ENCODE results near the gene HNRNPM.
"Not testable (repeated sequence)": the region's sequence is repeated elsewhere in the genome, so short reads cannot be mapped to it uniquely, and the experiment has no call there.

HNRNPM gene

GRCh38 chr19:8410718-8411117 is 34.1 kb upstream of the HNRNPM start:
- not testable (repeated sequence) for H3K14ac ChIP-seq (ENCODE audit: low read length); H2AFZ ChIP-seq (ENCODE audit: low read length); H3K36me3 ChIP-seq (replicated peaks in 1 of 2; ENCODE audit: control insufficient read depth in 2 of 2, insufficient read depth in 2 of 2, low read length in 2 of 2); H3K4me3 ChIP-seq (ENCODE audit: low read length in 2 of 2); H2BK120ac ChIP-seq (ENCODE audit: low read depth, low read length); H2BK5ac ChIP-seq (ENCODE audit: low read length); H3K4me2 ChIP-seq (ENCODE audit: insufficient read depth, low read length, poor library complexity, severe bottlenecking); H4K91ac ChIP-seq (ENCODE audit: low read depth, low read length, poor library complexity); H3K27ac ChIP-seq (replicated peaks; ENCODE audit: low read length); H3K9me3 ChIP-seq (replicated peaks in 1 of 2; ENCODE audit: control insufficient read depth in 2 of 2, insufficient read depth in 1 of 2, low read depth in 1 of 2, low read length in 2 of 2); H3K79me1 ChIP-seq (ENCODE audit: low read depth, low read length); H4K8ac ChIP-seq (ENCODE audit: low read depth, low read length); H3K4ac ChIP-seq (ENCODE audit: low read length); H2BK12ac ChIP-seq (ENCODE audit: low read length); H2BK15ac ChIP-seq (ENCODE audit: low read length); H3K4me1 ChIP-seq (ENCODE audit: control insufficient read depth in 2 of 2, insufficient read depth in 1 of 2, low read depth in 1 of 2, low read length in 2 of 2); H3K27me3 ChIP-seq (ENCODE audit: control insufficient read depth in 3 of 3, insufficient read depth in 3 of 3, low read depth in 1 of 3, low read length in 3 of 3); H3K23ac ChIP-seq (ENCODE audit: low read depth, low read length, poor library complexity); DNase-seq (ENCODE audit: low spot score); H3K18ac ChIP-seq (ENCODE audit: low read length); H2AK5ac ChIP-seq (ENCODE audit: low read depth, low read length); H3K9ac ChIP-seq (ENCODE audit: low read depth, low read length, poor library complexity)
- WGBS, 2 donors (ENCODE audit: extremely low coverage in 2 of 2, insufficient read length in 2 of 2, insufficient replicate concordance in 1 of 2) = no CpG with 5 or more reads among the region's 13 CpGs

GRCh38 chr19:8412783-8413628 is 31.8 kb upstream of the HNRNPM start, which contains the start of gene MARCHF2:
Gene MARCHF2, plus strand, starts transcription at chr19:8413305. Its CDS starts 8,536 bp downstream, at chr19:8421841.
- Histone ChIP-seq H3K27ac (replicated peaks; ENCODE audit: low read length) (no peak within 1 kb of the TSS), H2BK5ac (ENCODE audit: low read length) (no peak within 1 kb of the TSS), H2BK15ac (ENCODE audit: low read length) (no peak within 1 kb of the TSS), H3K18ac (ENCODE audit: low read length) (peak within 1 kb of the TSS; percentile 67), H3K9ac (ENCODE audit: low read depth, low read length, poor library complexity) (peak within 1 kb of the TSS; percentile 61), H2AK5ac (ENCODE audit: low read depth, low read length) (no peak within 1 kb of the TSS), H4K8ac (ENCODE audit: low read depth, low read length) (no peak within 1 kb of the TSS), H4K91ac (ENCODE audit: low read depth, low read length, poor library complexity) (no peak within 1 kb of the TSS), H2AFZ (ENCODE audit: low read length) (peak within 1 kb of the TSS; percentile 95), H3K36me3 (replicated peaks in 1 of 2; ENCODE audit: control insufficient read depth in 2 of 2, insufficient read depth in 2 of 2, low read length in 2 of 2) (no peaks in the 10 kb centered on the region), H3K9me3 (replicated peaks in 1 of 2; ENCODE audit: control insufficient read depth in 2 of 2, insufficient read depth in 1 of 2, low read depth in 1 of 2, low read length in 2 of 2) (no peaks in the 10 kb centered on the region), H2BK12ac (ENCODE audit: low read length) (no peak within 1 kb of the TSS), H3K14ac (ENCODE audit: low read length) (no peak within 1 kb of the TSS), H3K4me3 (ENCODE audit: low read length in 2 of 2) (peak within 1 kb of the TSS; percentile 61 to 86), H3K27me3 (ENCODE audit: control insufficient read depth in 3 of 3, insufficient read depth in 3 of 3, low read depth in 1 of 3, low read length in 3 of 3) (no peaks in the 10 kb centered on the region), H3K79me1 (ENCODE audit: low read depth, low read length) (no peaks in the 10 kb centered on the region), H3K4me1 (ENCODE audit: control insufficient read depth in 2 of 2, insufficient read depth in 1 of 2, low read depth in 1 of 2, low read length in 2 of 2) (peaks cover 0 to under 1% of the 10 kb centered on the region in 2 donors), H2BK120ac (ENCODE audit: low read depth, low read length) (no peak within 1 kb of the TSS), H3K4ac (ENCODE audit: low read length) (no peak within 1 kb of the TSS), H3K4me2 (ENCODE audit: insufficient read depth, low read length, poor library complexity, severe bottlenecking) (peak within 1 kb of the TSS; percentile 54), H3K23ac (ENCODE audit: low read depth, low read length, poor library complexity) (no peak within 1 kb of the TSS)
- DNase-seq (ENCODE audit: low spot score) = peak; percentile 96
- WGBS, 2 donors (ENCODE audit: extremely low coverage in 2 of 2, insufficient read length in 2 of 2, insufficient replicate concordance in 1 of 2) = no CpG with 5 or more reads among the region's 89 CpGs

- H3K79me1 ChIP-seq (ENCODE audit: low read depth, low read length) = no peaks in the 10 kb centered on the region
- H2BK5ac ChIP-seq (ENCODE audit: low read length) = no peak overlapping the region
- peak overlapping the region; percentile 61 to 86 for H3K4me3 ChIP-seq (ENCODE audit: low read length in 2 of 2)
- H4K8ac ChIP-seq (ENCODE audit: low read depth, low read length) = no peak overlapping the region
- no peak for DNase-seq (ENCODE audit: low spot score)
- peak overlapping the region; percentile 67 for H3K18ac ChIP-seq (ENCODE audit: low read length)
- H3K27ac ChIP-seq (replicated peaks; ENCODE audit: low read length) = no peak overlapping the region
- H2BK12ac ChIP-seq (ENCODE audit: low read length) = no peak overlapping the region
- H3K36me3 ChIP-seq (replicated peaks in 1 of 2; ENCODE audit: control insufficient read depth in 2 of 2, insufficient read depth in 2 of 2, low read length in 2 of 2) = no peaks in the 10 kb centered on the region
- peaks cover 0 to 2% of the 10 kb centered on the region in 2 donors for H3K4me1 ChIP-seq (ENCODE audit: control insufficient read depth in 2 of 2, insufficient read depth in 1 of 2, low read depth in 1 of 2, low read length in 2 of 2)
- no peak overlapping the region for H4K91ac ChIP-seq (ENCODE audit: low read depth, low read length, poor library complexity)
- H2BK120ac ChIP-seq (ENCODE audit: low read depth, low read length) = no peak overlapping the region
- H3K9me3 ChIP-seq (replicated peaks in 1 of 2; ENCODE audit: control insufficient read depth in 2 of 2, insufficient read depth in 1 of 2, low read depth in 1 of 2, low read length in 2 of 2) = no peaks in the 10 kb centered on the region
- WGBS, 2 donors (ENCODE audit: extremely low coverage in 2 of 2, insufficient read length in 2 of 2, insufficient replicate concordance in 1 of 2) = no CpG with 5 or more reads among the region's 3 CpGs
- H3K9ac ChIP-seq (ENCODE audit: low read depth, low read length, poor library complexity) = peak overlapping the region; percentile 61
- H3K4ac ChIP-seq (ENCODE audit: low read length) = no peak overlapping the region
- H3K14ac ChIP-seq (ENCODE audit: low read length) = no peak overlapping the region
- H3K4me2 ChIP-seq (ENCODE audit: insufficient read depth, low read length, poor library complexity, severe bottlenecking) = peak overlapping the region; percentile 54
- H3K23ac ChIP-seq (ENCODE audit: low read depth, low read length, poor library complexity) = no peak overlapping the region
- H2AFZ ChIP-seq (ENCODE audit: low read length) = peak overlapping the region; percentile 95
- H3K27me3 ChIP-seq (ENCODE audit: control insufficient read depth in 3 of 3, insufficient read depth in 3 of 3, low read depth in 1 of 3, low read length in 3 of 3) = peaks cover 0 to 1% (median 0%) of the 10 kb centered on the region in 3 experiments
- no peak overlapping the region for H2AK5ac ChIP-seq (ENCODE audit: low read depth, low read length)
- no peak overlapping the region for H2BK15ac ChIP-seq (ENCODE audit: low read length)
These were observed 31.2 kb upstream of the HNRNPM start for GRCh38 chr19:8413629-8413995.

DNA sequence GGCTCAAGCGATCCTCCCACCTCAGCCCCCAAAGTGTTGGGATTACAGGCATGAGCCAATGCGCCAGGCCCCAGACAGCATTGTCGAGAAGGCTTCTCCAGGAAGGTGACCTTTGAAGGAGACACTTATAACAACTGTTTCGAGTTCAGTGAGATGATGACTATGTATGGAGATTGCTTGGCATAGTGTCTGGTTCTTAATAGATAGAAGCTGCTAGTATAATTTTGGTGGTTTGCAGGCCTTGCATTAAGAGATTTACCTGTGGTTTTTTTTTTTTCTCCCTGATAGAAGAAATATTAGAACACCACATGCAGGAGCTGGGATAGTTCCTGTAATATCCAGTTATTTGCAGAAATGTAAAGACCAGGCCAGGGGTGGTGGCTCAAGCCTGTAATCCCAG is 28.0 kb upstream of the HNRNPM start:
- H3K9ac ChIP-seq (ENCODE audit: low read depth, low read length, poor library complexity) = no peak overlapping the region
- H3K9me3 ChIP-seq (replicated peaks in 1 of 2; ENCODE audit: control insufficient read depth in 2 of 2, insufficient read depth in 1 of 2, low read depth in 1 of 2, low read length in 2 of 2) = no peaks in the 10 kb centered on the region
- no peak overlapping the region for H2BK12ac ChIP-seq (ENCODE audit: low read length)
- no peak overlapping the region for H3K27ac ChIP-seq (replicated peaks; ENCODE audit: low read length)
- no peak overlapping the region for H3K23ac ChIP-seq (ENCODE audit: low read depth, low read length, poor library complexity)
- H2AFZ ChIP-seq (ENCODE audit: low read length) = no peak overlapping the region
- WGBS, 2 donors (ENCODE audit: extremely low coverage in 2 of 2, insufficient read length in 2 of 2, insufficient replicate concordance in 1 of 2) = no CpG with 5 or more reads among the region's 4 CpGs
- peaks cover 0 to 2% (median 0%) of the 10 kb centered on the region in 3 experiments for H3K27me3 ChIP-seq (ENCODE audit: control insufficient read depth in 3 of 3, insufficient read depth in 3 of 3, low read depth in 1 of 3, low read length in 3 of 3)
- no peak overlapping the region for H3K4me2 ChIP-seq (ENCODE audit: insufficient read depth, low read length, poor library complexity, severe bottlenecking)
- H3K36me3 ChIP-seq (replicated peaks in 1 of 2; ENCODE audit: control insufficient read depth in 2 of 2, insufficient read depth in 2 of 2, low read length in 2 of 2) = no peaks in the 10 kb centered on the region
- H2AK5ac ChIP-seq (ENCODE audit: low read depth, low read length) = no peak overlapping the region
- no peak overlapping the region for H4K91ac ChIP-seq (ENCODE audit: low read depth, low read length, poor library complexity)
- no peak overlapping the region for H2BK120ac ChIP-seq (ENCODE audit: low read depth, low read length)
- H2BK5ac ChIP-seq (ENCODE audit: low read length) = no peak overlapping the region
- H4K8ac ChIP-seq (ENCODE audit: low read depth, low read length) = no peak overlapping the region
- no peaks in the 10 kb centered on the region for H3K79me1 ChIP-seq (ENCODE audit: low read depth, low read length)
- no peak overlapping the region for H2BK15ac ChIP-seq (ENCODE audit: low read length)
- H3K18ac ChIP-seq (ENCODE audit: low read length) = no peak overlapping the region
- peaks cover 0 to 2% of the 10 kb centered on the region in 2 donors for H3K4me1 ChIP-seq (ENCODE audit: control insufficient read depth in 2 of 2, insufficient read depth in 1 of 2, low read depth in 1 of 2, low read length in 2 of 2)
- no peak overlapping the region for H3K4ac ChIP-seq (ENCODE audit: low read length)
- no peak for DNase-seq (ENCODE audit: low spot score)
- no peak overlapping the region for H3K14ac ChIP-seq (ENCODE audit: low read length)
- no peak overlapping the region for H3K4me3 ChIP-seq (ENCODE audit: low read length in 2 of 2)

Data from neuronal stem cell (in vitro differentiated cells).